Ishikawa (cell line): ENCODE measurements around the gene JCAD.

Source experiments
- CEBPB ChIP-seq: IDR thresholded peaks from 2 replicates; pipeline ENCODE4 v1.6.1; 2012
- CREB1 ChIP-seq: IDR thresholded peaks from 2 replicates; pipeline ENCODE4 v1.6.1; 2012; ENCODE audit warnings: low read depth
- EGR1 ChIP-seq: IDR thresholded peaks from 2 replicates; pipeline ENCODE4 v1.6.1; 2012
- EP300 ChIP-seq: IDR thresholded peaks from 2 replicates; pipeline ENCODE4 v1.6.1; 2012; ENCODE audit warnings: borderline replicate concordance
- FOXM1 ChIP-seq: IDR thresholded peaks from 2 replicates; pipeline ENCODE4 v1.6.1; 2012; ENCODE audit warnings: low read depth, borderline replicate concordance
- MAX ChIP-seq: IDR thresholded peaks from 2 replicates; pipeline ENCODE4 v1.6.1; 2012
- NFIC ChIP-seq: IDR thresholded peaks from 2 replicates; pipeline ENCODE4 v1.6.1; 2012
- RAD21 ChIP-seq: IDR thresholded peaks from 2 replicates; pipeline ENCODE4 v1.6.1; 2012; ENCODE audit warnings: low read depth
- REST ChIP-seq: IDR thresholded peaks from 2 replicates; pipeline ENCODE4 v1.6.1; 2012; ENCODE audit warnings: low read depth, mild to moderate bottlenecking
- TAF1 ChIP-seq: IDR thresholded peaks from 2 replicates; pipeline ENCODE4 v1.6.1; 2012; ENCODE audit warnings: low read depth, mild to moderate bottlenecking
- TCF12 ChIP-seq: IDR thresholded peaks from 2 replicates; pipeline ENCODE4 v1.6.1; 2012; ENCODE audit warnings: low read depth
- TEAD4 ChIP-seq: IDR thresholded peaks from 2 replicates; pipeline ENCODE4 v1.6.1; 2012
- USF1 ChIP-seq: IDR thresholded peaks from 2 replicates; pipeline ENCODE4 v1.6.1; 2012
- YY1 ChIP-seq: IDR thresholded peaks from 2 replicates; pipeline ENCODE4 v1.6.1; 2012; ENCODE audit warnings: low read depth
- ZBTB7A ChIP-seq: IDR thresholded peaks from 2 replicates; pipeline ENCODE4 v1.6.1; 2012; ENCODE audit warnings: low read depth

JCAD gene

GRCh38 chr10:30080161-30080560, 20.8 kb upstream of the JCAD start:
- TF ChIP-seq YY1 (no peak), NFIC (no peak), MAX (no peak), TEAD4 (no peak), RAD21 (no peak)

GRCh38 chr10:30079408-30079807, 20.0 kb upstream of the JCAD start:
- TF ChIP-seq USF1 (peak; percentile 76), EGR1 (no peak)

GRCh38 chr10:30075481-30075880, 16.1 kb upstream of the JCAD start:
- TF ChIP-seq EP300 (no peak), USF1 (no peak), TAF1 (no peak), NFIC (no peak), TEAD4 (no peak), FOXM1 (no peak), CEBPB (no peak), RAD21 (no peak), MAX (no peak), REST (no peak), YY1 (no peak), ZBTB7A (no peak), CREB1 (no peak), EGR1 (no peak), TCF12 (no peak)

- TF ChIP-seq ZBTB7A = no peak
- no peak for TF ChIP-seq TEAD4
- no peak for TF ChIP-seq CREB1
- no peak for TF ChIP-seq MAX
- TF ChIP-seq EP300 = no peak
- TF ChIP-seq USF1 = no peak
These were observed 15.5 kb upstream of the JCAD start for GRCh38 chr10:30074933-30075332.

- TF ChIP-seq USF1 (no peak), ZBTB7A (no peak), CEBPB (no peak), NFIC (no peak)
These were observed 14.7 kb upstream of the JCAD start for GRCh38 chr10:30074090-30074489.

- no peak for TF ChIP-seq REST
- TF ChIP-seq YY1 = no peak
- no peak for TF ChIP-seq FOXM1
- TF ChIP-seq USF1 = no peak
- no peak for TF ChIP-seq TCF12
- no peak for TF ChIP-seq CREB1
- no peak for TF ChIP-seq EP300
- TF ChIP-seq RAD21 = no peak
- no peak for TF ChIP-seq ZBTB7A
- no peak for TF ChIP-seq MAX
- no peak for TF ChIP-seq EGR1
- TF ChIP-seq TEAD4 = no peak
- TF ChIP-seq TAF1 = no peak
- TF ChIP-seq CEBPB = no peak
- TF ChIP-seq NFIC = no peak
These were observed 14.3 kb upstream of the JCAD start for GRCh38 chr10:30073767-30074060.
